ENCODE data around the gene SLC12A7.

The SLC12A7 gene

GRCh38 chr5:1112596-1113331 lies 901 bp upstream of the SLC12A7 start:
- Histone ChIP-seq H3K4me3 (ENCODE audit: low read length) (no peak overlapping the region), H3K4me1 (ENCODE audit: control insufficient read depth, insufficient read depth, low read length) (peaks cover 7% of the 10 kb centered on the region), H3K36me3 (ENCODE audit: control insufficient read depth, insufficient read depth, low read length, severe bottlenecking) (no peaks in the 10 kb centered on the region), H3K9me3 (ENCODE audit: control insufficient read depth, low read length) (no peaks in the 10 kb centered on the region), H3K27me3 (replicated peaks; ENCODE audit: control insufficient read depth, insufficient read depth, low read length) (peaks cover 27% of the 10 kb centered on the region), H3K9ac (ENCODE audit: low read length) (no peak overlapping the region)
- no peak for DNase-seq (ENCODE audit: low read depth)

DNA sequence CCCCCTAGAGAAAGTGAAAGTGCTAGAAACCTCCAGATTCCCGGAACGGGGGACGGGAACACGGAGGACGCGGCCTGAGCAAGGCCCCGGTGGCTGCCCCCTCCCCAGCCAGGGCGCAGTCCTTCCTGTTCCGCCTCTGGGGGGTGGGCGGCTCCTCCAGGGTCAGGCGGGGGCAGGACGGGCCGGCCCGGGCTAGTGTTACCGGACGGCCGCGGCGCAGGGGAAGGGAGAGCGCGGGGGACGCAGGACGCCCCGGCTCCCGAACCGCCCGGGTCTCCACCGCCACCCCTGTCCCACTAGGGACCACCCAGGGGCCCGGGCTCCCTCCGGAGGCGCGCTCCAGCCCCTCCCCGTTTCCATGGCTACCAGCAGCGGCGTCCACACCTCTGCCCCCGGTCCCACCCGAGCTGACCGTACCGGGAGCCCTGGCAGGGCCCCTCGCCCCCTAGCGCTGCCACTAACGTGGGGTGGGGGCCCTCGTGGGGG lies 579 bp downstream of the SLC12A7 start:
- peak; percentile 54 for DNase-seq (ENCODE audit: low read depth)
- H3K9me3 ChIP-seq (ENCODE audit: control insufficient read depth, low read length) = no peaks in the 10 kb centered on the region

DNA sequence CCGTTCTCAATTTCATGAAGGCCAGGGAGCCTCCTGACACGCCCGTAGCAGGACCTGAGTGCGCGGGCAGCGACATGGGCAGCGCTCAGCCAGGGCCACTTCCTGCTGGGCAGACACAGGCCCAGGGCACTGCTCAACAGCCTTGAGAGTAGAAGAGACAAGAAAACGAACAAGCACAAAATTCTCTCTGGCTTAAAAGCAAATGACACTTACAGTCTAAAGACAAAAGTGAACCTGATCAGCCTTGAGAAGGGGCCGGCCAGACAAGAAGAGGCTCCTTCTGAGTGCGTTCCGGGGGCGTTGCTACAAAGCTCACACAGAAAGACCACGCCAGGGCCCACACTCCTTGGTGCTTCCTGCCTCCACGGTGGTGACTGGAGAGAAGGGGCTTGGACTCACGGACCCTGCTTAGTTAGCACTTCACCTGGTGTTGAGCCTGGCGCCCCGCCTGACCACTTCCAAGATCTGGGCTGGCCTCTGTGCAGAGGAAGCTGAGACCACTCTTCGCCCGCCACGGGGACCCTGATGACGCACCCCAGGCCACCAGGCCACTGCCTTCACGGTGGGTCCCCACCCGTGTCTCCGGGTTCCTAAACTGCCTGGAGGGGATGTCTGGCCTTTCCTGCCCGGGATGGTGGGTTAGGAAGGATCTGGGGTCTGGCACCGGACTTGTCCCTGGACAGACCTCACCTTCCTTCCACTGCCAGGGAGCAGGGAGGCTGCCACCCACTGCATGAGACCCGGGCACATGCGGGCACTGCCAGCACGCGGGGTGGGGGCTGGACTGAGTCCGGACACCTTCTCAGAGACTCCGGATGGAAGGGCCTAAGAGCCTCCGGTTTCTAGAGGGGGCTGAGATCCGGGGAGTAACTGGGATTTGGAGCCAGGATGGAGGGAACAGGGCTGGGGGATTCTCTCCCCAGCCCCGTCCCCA lies 1.3 kb downstream of the SLC12A7 start:
- peak overlapping the region; percentile 86 for H3K9ac ChIP-seq (ENCODE audit: low read length)
- peaks cover 12% of the 10 kb centered on the region for H3K4me1 ChIP-seq (ENCODE audit: control insufficient read depth, insufficient read depth, low read length)
- H3K36me3 ChIP-seq (ENCODE audit: control insufficient read depth, insufficient read depth, low read length, severe bottlenecking) = no peaks in the 10 kb centered on the region
- H3K27me3 ChIP-seq (replicated peaks; ENCODE audit: control insufficient read depth, insufficient read depth, low read length) = peaks cover 22% of the 10 kb centered on the region
- peak overlapping the region; percentile 84 for H3K4me3 ChIP-seq (ENCODE audit: low read length)
- no peak for DNase-seq (ENCODE audit: low read depth)
- no peaks in the 10 kb centered on the region for H3K9me3 ChIP-seq (ENCODE audit: control insufficient read depth, low read length)

More for the DNA sequence above, 579 bp downstream of the SLC12A7 start:
- peaks cover 22% of the 10 kb centered on the region for H3K27me3 ChIP-seq (replicated peaks; ENCODE audit: control insufficient read depth, insufficient read depth, low read length)
- no peaks in the 10 kb centered on the region for H3K36me3 ChIP-seq (ENCODE audit: control insufficient read depth, insufficient read depth, low read length, severe bottlenecking)
- peak overlapping the region; percentile 84 for H3K4me3 ChIP-seq (ENCODE audit: low read length)
- H3K4me1 ChIP-seq (ENCODE audit: control insufficient read depth, insufficient read depth, low read length) = peaks cover 7% of the 10 kb centered on the region
- H3K9ac ChIP-seq (ENCODE audit: low read length) = peak overlapping the region; percentile 86

- Histone ChIP-seq H3K4me3 (ENCODE audit: low read length) (peak overlapping the region; percentile 84), H3K4me1 (ENCODE audit: control insufficient read depth, insufficient read depth, low read length) (peaks cover 18% of the 10 kb centered on the region)
- DNase-seq (ENCODE audit: low read depth) = no peak
Measured at GRCh38 chr5:1109542-1110306, 2.1 kb downstream of the SLC12A7 start.

DNA sequence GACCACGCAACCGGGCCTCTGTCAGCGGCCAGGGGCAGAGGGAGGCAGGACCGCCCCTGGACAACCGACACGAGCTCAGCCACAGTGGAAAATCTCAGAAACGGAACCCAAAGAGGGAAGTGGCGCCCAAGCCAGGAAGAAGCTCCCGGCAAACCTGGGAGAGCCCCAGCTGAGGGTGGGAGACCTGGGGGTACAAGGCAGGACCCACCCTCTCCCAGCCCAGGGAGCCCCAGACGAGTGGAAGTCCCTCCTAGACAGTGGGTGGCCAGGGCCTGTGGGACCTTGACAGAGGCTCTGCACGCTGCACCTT lies 3.0 kb downstream of the SLC12A7 start:
- Histone ChIP-seq H3K4me1 (ENCODE audit: control insufficient read depth, insufficient read depth, low read length) (peaks cover 27% of the 10 kb centered on the region), H3K27me3 (replicated peaks; ENCODE audit: control insufficient read depth, insufficient read depth, low read length) (peaks cover 13% of the 10 kb centered on the region), H3K9ac (ENCODE audit: low read length) (no peak overlapping the region), H3K4me3 (ENCODE audit: low read length) (no peak overlapping the region), H3K36me3 (ENCODE audit: control insufficient read depth, insufficient read depth, low read length, severe bottlenecking) (no peaks in the 10 kb centered on the region), H3K9me3 (ENCODE audit: control insufficient read depth, low read length) (no peaks in the 10 kb centered on the region)
- DNase-seq (ENCODE audit: low read depth) = no peak

More at GRCh38 chr5:1109542-1110306, 2.1 kb downstream of the SLC12A7 start:
- peaks cover 22% of the 10 kb centered on the region for H3K27me3 ChIP-seq (replicated peaks; ENCODE audit: control insufficient read depth, insufficient read depth, low read length)
- H3K9me3 ChIP-seq (ENCODE audit: control insufficient read depth, low read length) = no peaks in the 10 kb centered on the region
- no peaks in the 10 kb centered on the region for H3K36me3 ChIP-seq (ENCODE audit: control insufficient read depth, insufficient read depth, low read length, severe bottlenecking)
- no peak overlapping the region for H3K9ac ChIP-seq (ENCODE audit: low read length)

DNA sequence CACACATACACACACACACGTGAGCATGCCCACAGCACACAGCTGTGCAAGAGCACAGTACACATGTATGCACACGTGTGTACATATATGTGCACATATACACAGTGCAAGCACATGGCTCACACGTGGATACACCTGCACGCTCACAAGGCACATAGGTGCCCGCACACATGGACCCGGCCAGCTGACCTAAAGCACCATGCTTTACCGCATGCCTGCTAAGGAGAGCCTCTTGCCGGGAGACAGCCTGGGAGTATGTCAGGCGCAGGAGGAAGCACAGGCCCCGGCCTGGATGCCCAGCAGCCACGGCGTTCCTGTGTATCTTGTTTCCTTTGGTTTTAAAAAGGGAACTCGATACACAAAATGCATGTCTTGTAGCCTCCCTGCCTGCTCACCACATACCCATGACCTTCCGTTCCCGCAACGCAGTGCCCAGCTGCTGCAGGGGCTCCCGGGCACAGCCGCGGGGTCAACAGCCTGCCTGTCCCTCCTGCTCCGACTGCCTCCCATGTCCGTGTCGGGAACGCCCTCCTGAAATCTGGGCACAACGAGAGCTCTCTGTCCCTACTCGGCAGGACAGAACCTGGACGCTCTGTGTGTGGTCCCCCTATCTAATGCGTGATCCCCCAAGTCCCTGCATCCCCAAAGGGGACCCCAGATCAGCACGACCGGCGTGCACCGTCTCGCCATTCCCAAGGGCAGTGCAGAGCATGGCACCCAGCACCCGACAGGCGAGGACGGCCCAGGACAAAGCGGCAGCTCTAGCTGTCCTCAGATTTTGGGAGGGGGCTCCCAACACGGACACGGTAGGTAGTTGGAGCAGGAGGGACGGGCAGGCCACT lies 3.6 kb downstream of the SLC12A7 start:
- DNase-seq (ENCODE audit: low read depth) = no peak
- Histone ChIP-seq H3K9me3 (ENCODE audit: control insufficient read depth, low read length) (no peaks in the 10 kb centered on the region), H3K4me1 (ENCODE audit: control insufficient read depth, insufficient read depth, low read length) (peaks cover 33% of the 10 kb centered on the region), H3K36me3 (ENCODE audit: control insufficient read depth, insufficient read depth, low read length, severe bottlenecking) (no peaks in the 10 kb centered on the region), H3K4me3 (ENCODE audit: low read length) (no peak overlapping the region), H3K9ac (ENCODE audit: low read length) (no peak overlapping the region), H3K27me3 (replicated peaks; ENCODE audit: control insufficient read depth, insufficient read depth, low read length) (peaks cover 8% of the 10 kb centered on the region)

DNA sequence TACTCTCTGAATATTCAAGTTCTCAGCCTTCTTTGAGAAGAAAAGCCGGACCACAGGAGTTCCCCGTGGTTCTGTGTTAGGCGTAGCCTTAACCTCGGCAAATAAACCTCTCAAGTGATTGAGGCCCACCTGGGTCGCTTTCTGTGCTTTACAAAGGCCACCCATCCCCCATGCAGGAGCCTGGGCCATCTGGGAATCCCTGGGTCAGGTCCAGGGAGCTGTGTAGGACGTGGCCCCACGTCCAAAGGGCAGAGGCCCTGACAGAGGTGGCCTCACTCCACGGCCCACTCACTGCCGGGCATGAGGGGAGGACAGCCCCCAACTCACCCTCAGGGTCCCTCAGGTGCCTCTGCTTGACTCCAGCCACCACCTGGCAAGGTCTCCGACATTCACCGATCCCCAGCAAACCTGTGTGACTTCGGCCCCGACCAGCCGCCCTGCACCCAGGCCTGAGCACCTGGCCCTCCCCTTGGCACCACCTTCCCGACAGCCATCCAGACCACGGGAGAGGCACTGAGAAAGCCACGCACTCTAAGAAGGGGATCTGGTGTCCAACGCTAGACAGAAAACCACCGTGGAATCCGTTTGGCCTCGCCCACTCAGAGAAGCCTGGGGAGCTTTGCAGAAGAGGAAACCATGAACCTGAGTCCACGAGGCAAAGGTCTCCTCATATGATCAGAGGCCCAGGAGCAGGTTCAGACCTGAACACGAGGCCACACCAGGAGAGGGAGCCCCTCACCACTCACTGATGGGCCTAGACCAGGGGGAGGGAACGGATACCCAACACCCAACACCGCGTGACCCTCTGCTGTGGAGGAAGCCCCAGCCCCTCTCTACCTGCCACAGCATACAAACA lies 4.5 kb downstream of the SLC12A7 start:
- DNase-seq (ENCODE audit: low read depth) = no peak

GRCh38 chr5:1106385-1107166 lies 5.3 kb downstream of the SLC12A7 start:
- H3K9me3 ChIP-seq (ENCODE audit: control insufficient read depth, low read length) = no peaks in the 10 kb centered on the region
- H3K27me3 ChIP-seq (replicated peaks; ENCODE audit: control insufficient read depth, insufficient read depth, low read length) = no peaks in the 10 kb centered on the region
- H3K4me1 ChIP-seq (ENCODE audit: control insufficient read depth, insufficient read depth, low read length) = peaks cover 48% of the 10 kb centered on the region
- H3K9ac ChIP-seq (ENCODE audit: low read length) = no peak overlapping the region
- no peaks in the 10 kb centered on the region for H3K36me3 ChIP-seq (ENCODE audit: control insufficient read depth, insufficient read depth, low read length, severe bottlenecking)
- no peak for DNase-seq (ENCODE audit: low read depth)
- H3K4me3 ChIP-seq (ENCODE audit: low read length) = no peak overlapping the region

More for the DNA sequence above, 4.5 kb downstream of the SLC12A7 start:
- Histone ChIP-seq H3K9ac (ENCODE audit: low read length) (no peak overlapping the region), H3K9me3 (ENCODE audit: control insufficient read depth, low read length) (no peaks in the 10 kb centered on the region), H3K4me3 (ENCODE audit: low read length) (no peak overlapping the region), H3K36me3 (ENCODE audit: control insufficient read depth, insufficient read depth, low read length, severe bottlenecking) (no peaks in the 10 kb centered on the region), H3K27me3 (replicated peaks; ENCODE audit: control insufficient read depth, insufficient read depth, low read length) (no peaks in the 10 kb centered on the region), H3K4me1 (ENCODE audit: control insufficient read depth, insufficient read depth, low read length) (peaks cover 41% of the 10 kb centered on the region)

GRCh38 chr5:1105350-1106265 lies 6.3 kb downstream of the SLC12A7 start:
- DNase-seq (ENCODE audit: low read depth) = no peak
- no peaks in the 10 kb centered on the region for H3K27me3 ChIP-seq (replicated peaks; ENCODE audit: control insufficient read depth, insufficient read depth, low read length)
- H3K4me1 ChIP-seq (ENCODE audit: control insufficient read depth, insufficient read depth, low read length) = peaks cover 45% of the 10 kb centered on the region
- H3K4me3 ChIP-seq (ENCODE audit: low read length) = no peak overlapping the region
- H3K9me3 ChIP-seq (ENCODE audit: control insufficient read depth, low read length) = no peaks in the 10 kb centered on the region
- no peaks in the 10 kb centered on the region for H3K36me3 ChIP-seq (ENCODE audit: control insufficient read depth, insufficient read depth, low read length, severe bottlenecking)
- H3K9ac ChIP-seq (ENCODE audit: low read length) = peak overlapping the region; percentile 52

Data from adipocyte (in vitro differentiated cells).